Measurements from ENCODE around the gene KIF14. TPM values are rescaled to one million over a fixed set of nuclear protein-coding genes. Genes with fewer than 3 reads are reported as not detected.
A peak's percentile ranks its signal among the peaks of the same experiment; 100 is the strongest.
"Not testable (repeated sequence)": the region's sequence is repeated elsewhere in the genome, so short reads cannot be mapped to it uniquely, and the experiment has no call there.

Gene KIF14
- total and polyA plus RNA-seq, 2 experiments from 2014 or later, result 2.2 to 5.1 TPM

GRCh38 chr1:200564319-200564718 lies 56.2 kb downstream of the KIF14 start:
- Histone ChIP-seq H3K79me2 (ENCODE audit: insufficient read depth) (no peaks in the 10 kb centered on the region), H3K36me3 (ENCODE audit: low read depth) (no peaks in the 10 kb centered on the region), H3K4me3 (no peak overlapping the region), H3F3A (ENCODE audit: insufficient read depth) (no peaks in the 10 kb centered on the region), H4K20me1 (ENCODE audit: insufficient read depth) (no peaks in the 10 kb centered on the region), H3K9me3 (ENCODE audit: low read depth) (no peaks in the 10 kb centered on the region), H3K9me2 (ENCODE audit: insufficient read depth) (no peaks in the 10 kb centered on the region), H3K9ac (no peak overlapping the region), H3K27me3 (replicated peaks; ENCODE audit: insufficient read depth) (no peaks in the 10 kb centered on the region), H2AFZ (no peak overlapping the region), H3K4me2 (ENCODE audit: unreplicated experiment) (no peak overlapping the region), H3K4me1 (ENCODE audit: insufficient read depth) (no peaks in the 10 kb centered on the region), H3K27ac (no peak overlapping the region)
- TF ChIP-seq EZH2phosphoT487 (IDR thresholded peaks at IDR 0.05; ENCODE audit: insufficient read depth, low read depth), result no peak
- no peak for TF ChIP-seq EZH2 (IDR thresholded peaks at IDR 0.05; ENCODE audit: insufficient read depth, poor library complexity, severe bottlenecking)
- no peak for DNase-seq
- WGBS, 2 experiments (ENCODE audit: low coverage in 1 of 2, low lambda C conversion rate in 2 of 2, missing lambda C conversion rate in 2 of 2), result 97 to 100% methylated on average over 1 of the region's 1 CpG
- in situ Hi-C loops (cut with MboI), result no loop called here

GRCh38 chr1:200561856-200562214 lies 58.7 kb downstream of the KIF14 start:
- no peaks in the 10 kb centered on the region for H3K9me2 ChIP-seq (ENCODE audit: insufficient read depth)
- in situ Hi-C loops (cut with MboI), result no loop called here
- H2AFZ ChIP-seq, result no peak overlapping the region
- no peak for TF ChIP-seq EZH2 (IDR thresholded peaks at IDR 0.05; ENCODE audit: insufficient read depth, poor library complexity, severe bottlenecking)
- no peak for TF ChIP-seq EZH2phosphoT487 (IDR thresholded peaks at IDR 0.05; ENCODE audit: insufficient read depth, low read depth)
- no peaks in the 10 kb centered on the region for H3K4me1 ChIP-seq (ENCODE audit: insufficient read depth)
- no peak for DNase-seq
- H4K20me1 ChIP-seq (ENCODE audit: insufficient read depth), result no peaks in the 10 kb centered on the region
- H3K27me3 ChIP-seq (replicated peaks; ENCODE audit: insufficient read depth), result no peaks in the 10 kb centered on the region
- H3K79me2 ChIP-seq (ENCODE audit: insufficient read depth), result no peaks in the 10 kb centered on the region
- no peaks in the 10 kb centered on the region for H3K36me3 ChIP-seq (ENCODE audit: low read depth)
- H3F3A ChIP-seq (ENCODE audit: insufficient read depth), result no peaks in the 10 kb centered on the region
- H3K4me3 ChIP-seq, result no peak overlapping the region
- H3K27ac ChIP-seq, result no peak overlapping the region
- H3K9ac ChIP-seq, result no peak overlapping the region
- no peak overlapping the region for H3K4me2 ChIP-seq (ENCODE audit: unreplicated experiment)
- H3K9me3 ChIP-seq (ENCODE audit: low read depth), result no peaks in the 10 kb centered on the region
- WGBS, 2 experiments (ENCODE audit: low coverage in 1 of 2, low lambda C conversion rate in 2 of 2, missing lambda C conversion rate in 2 of 2), result 33 to 48% methylated on average over 1 of the region's 1 CpG

GRCh38 chr1:200558866-200559459 lies 61.6 kb downstream of the KIF14 start:
- H2AFZ ChIP-seq, result no peak overlapping the region
- H3K27ac ChIP-seq, result no peak overlapping the region
- H3K79me2 ChIP-seq (ENCODE audit: insufficient read depth), result no peaks in the 10 kb centered on the region
- TF ChIP-seq EZH2 (IDR thresholded peaks at IDR 0.05; ENCODE audit: insufficient read depth, poor library complexity, severe bottlenecking) (no peak), EZH2phosphoT487 (IDR thresholded peaks at IDR 0.05; ENCODE audit: insufficient read depth, low read depth) (no peak)
- no peaks in the 10 kb centered on the region for H3K27me3 ChIP-seq (replicated peaks; ENCODE audit: insufficient read depth)
- no peak overlapping the region for H3K9ac ChIP-seq
- no peaks in the 10 kb centered on the region for H3K9me3 ChIP-seq (ENCODE audit: low read depth)
- H3K4me1 ChIP-seq (ENCODE audit: insufficient read depth), result no peaks in the 10 kb centered on the region
- no peaks in the 10 kb centered on the region for H3K9me2 ChIP-seq (ENCODE audit: insufficient read depth)
- DNase-seq, result peak; percentile 73
- in situ Hi-C loops (cut with MboI), result no loop called here
- H3K4me2 ChIP-seq (ENCODE audit: unreplicated experiment), result no peak overlapping the region
- H3K4me3 ChIP-seq, result no peak overlapping the region
- no peaks in the 10 kb centered on the region for H4K20me1 ChIP-seq (ENCODE audit: insufficient read depth)
- WGBS, 2 experiments (ENCODE audit: low coverage in 1 of 2, low lambda C conversion rate in 2 of 2, missing lambda C conversion rate in 2 of 2), result 48 to 60% methylated on average over 2 of the region's 2 CpGs
- no peaks in the 10 kb centered on the region for H3F3A ChIP-seq (ENCODE audit: insufficient read depth)
- no peaks in the 10 kb centered on the region for H3K36me3 ChIP-seq (ENCODE audit: low read depth)

- Histone ChIP-seq H3K4me1 (ENCODE audit: insufficient read depth) (no peaks in the 10 kb centered on the region), H3F3A (ENCODE audit: insufficient read depth) (no peaks in the 10 kb centered on the region), H4K20me1 (ENCODE audit: insufficient read depth) (no peaks in the 10 kb centered on the region), H3K27me3 (replicated peaks; ENCODE audit: insufficient read depth) (no peaks in the 10 kb centered on the region), H3K9me3 (ENCODE audit: low read depth) (no peaks in the 10 kb centered on the region), H3K9ac (no peak overlapping the region), H3K27ac (no peak overlapping the region), H3K9me2 (ENCODE audit: insufficient read depth) (no peaks in the 10 kb centered on the region), H3K4me3 (no peak overlapping the region), H2AFZ (no peak overlapping the region), H3K4me2 (ENCODE audit: unreplicated experiment) (no peak overlapping the region), H3K79me2 (ENCODE audit: insufficient read depth) (no peaks in the 10 kb centered on the region), H3K36me3 (ENCODE audit: low read depth) (no peaks in the 10 kb centered on the region)
- in situ Hi-C loops (cut with MboI), result no loop called here
- DNase-seq, result peak; percentile 29
- TF ChIP-seq EZH2 (IDR thresholded peaks at IDR 0.05; ENCODE audit: insufficient read depth, poor library complexity, severe bottlenecking) (no peak), EZH2phosphoT487 (IDR thresholded peaks at IDR 0.05; ENCODE audit: insufficient read depth, low read depth) (no peak)
Observed at GRCh38 chr1:200556002-200556401, 64.5 kb downstream of the KIF14 start.

- H3K4me3 ChIP-seq; H3K4me1 ChIP-seq (ENCODE audit: insufficient read depth); DNase-seq; H3F3A ChIP-seq (ENCODE audit: insufficient read depth); H3K27me3 ChIP-seq (replicated peaks; ENCODE audit: insufficient read depth); H3K79me2 ChIP-seq (ENCODE audit: insufficient read depth); H3K9me2 ChIP-seq (ENCODE audit: insufficient read depth); H4K20me1 ChIP-seq (ENCODE audit: insufficient read depth); H2AFZ ChIP-seq; H3K36me3 ChIP-seq (ENCODE audit: low read depth); H3K9ac ChIP-seq; in situ Hi-C loops (cut with MboI); H3K4me2 ChIP-seq (ENCODE audit: unreplicated experiment); H3K27ac ChIP-seq; H3K9me3 ChIP-seq (ENCODE audit: low read depth): not testable (repeated sequence)
- 97 to 98% methylated on average over 6 of the region's 6 CpGs for WGBS, 2 experiments (ENCODE audit: low coverage in 1 of 2, low lambda C conversion rate in 2 of 2, missing lambda C conversion rate in 2 of 2)
Observed at GRCh38 chr1:200552737-200553136, 67.8 kb downstream of the KIF14 start.

All from GM23248 (cell line).